Upper lobe of left lung (tissue), 4 donors: ENCODE data around the gene LMF2.

Source experiments
- EP300 ChIP-seq, 4 donors: sonication (generic); formaldehyde crosslinking; IDR thresholded peaks; one replicate each; pipeline ENCODE4 v1.5.1; 2017; ENCODE audit warnings: antibody characterized with exemption in 4 of 4, control low read depth in 2 of 4
- TF ChIP-seq, protein P1 (sequence below), 6 experiments: fragments of 450-650 bp in 4 of 6; fragments of 200-600 bp in 2 of 6; sonication (generic) in 2 of 6; IDR thresholded peaks; one replicate each; pipeline ENCODE4 v1.5.1; 2016 to 2019; ENCODE audit warnings: antibody characterized with exemption in 6 of 6

DNA sequence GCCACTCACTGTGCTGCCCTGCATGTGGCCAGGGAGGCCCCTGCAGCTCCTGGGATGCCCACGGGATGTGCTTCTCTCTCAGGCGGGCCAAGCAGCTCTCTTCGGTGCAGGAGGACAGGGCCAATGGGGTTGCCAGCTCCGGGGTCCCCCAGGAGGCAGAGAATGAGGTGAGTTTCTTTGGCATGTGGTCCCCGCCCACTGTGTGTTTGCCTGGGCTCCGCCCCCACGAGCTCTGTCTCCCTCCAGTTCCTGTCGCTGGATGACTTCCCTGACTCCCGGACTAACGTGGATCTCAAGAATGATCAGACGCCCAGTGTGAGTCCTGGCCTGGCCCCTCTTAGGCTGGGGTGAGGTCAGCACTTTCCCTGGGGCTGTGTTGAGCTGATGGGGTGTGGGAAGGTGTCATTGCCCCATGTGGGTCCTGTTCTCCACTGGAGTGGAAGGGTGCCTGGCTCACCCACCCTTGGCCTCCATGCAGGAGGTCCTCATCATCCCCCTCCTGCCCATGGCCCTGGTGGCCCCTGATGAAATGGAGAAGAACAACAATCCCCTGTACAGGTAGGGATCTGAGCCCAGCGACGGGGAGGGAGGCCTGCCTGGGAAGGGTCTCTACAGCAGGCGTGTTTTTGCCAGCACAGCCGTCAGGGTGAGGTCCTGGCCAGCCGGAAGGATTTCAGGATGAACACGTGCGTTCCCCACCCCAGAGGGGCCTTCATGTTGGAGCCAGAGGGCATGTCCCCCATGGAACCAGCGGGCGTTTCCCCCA is 10.2 kb upstream of the LMF2 start:
- TF ChIP-seq, protein P1, sequence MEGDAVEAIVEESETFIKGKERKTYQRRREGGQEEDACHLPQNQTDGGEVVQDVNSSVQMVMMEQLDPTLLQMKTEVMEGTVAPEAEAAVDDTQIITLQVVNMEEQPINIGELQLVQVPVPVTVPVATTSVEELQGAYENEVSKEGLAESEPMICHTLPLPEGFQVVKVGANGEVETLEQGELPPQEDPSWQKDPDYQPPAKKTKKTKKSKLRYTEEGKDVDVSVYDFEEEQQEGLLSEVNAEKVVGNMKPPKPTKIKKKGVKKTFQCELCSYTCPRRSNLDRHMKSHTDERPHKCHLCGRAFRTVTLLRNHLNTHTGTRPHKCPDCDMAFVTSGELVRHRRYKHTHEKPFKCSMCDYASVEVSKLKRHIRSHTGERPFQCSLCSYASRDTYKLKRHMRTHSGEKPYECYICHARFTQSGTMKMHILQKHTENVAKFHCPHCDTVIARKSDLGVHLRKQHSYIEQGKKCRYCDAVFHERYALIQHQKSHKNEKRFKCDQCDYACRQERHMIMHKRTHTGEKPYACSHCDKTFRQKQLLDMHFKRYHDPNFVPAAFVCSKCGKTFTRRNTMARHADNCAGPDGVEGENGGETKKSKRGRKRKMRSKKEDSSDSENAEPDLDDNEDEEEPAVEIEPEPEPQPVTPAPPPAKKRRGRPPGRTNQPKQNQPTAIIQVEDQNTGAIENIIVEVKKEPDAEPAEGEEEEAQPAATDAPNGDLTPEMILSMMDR (IDR thresholded peaks at IDR 0.05), result no peak
- TF ChIP-seq EP300 (IDR thresholded peaks at IDR 0.05), result no peak
